HEK293 (cell line): ENCODE data around the gene KIAA1671.

Experiments used
- CTCF ChIA-PET: fragments of 350-600 bp; formaldehyde crosslinking; extraction: SDS; loops from one replicate; lab custom pipeline; 2021; ENCODE audit warnings: antibody characterized with exemption; lab: Yijun Ruan, JAX
- POLR2A ChIA-PET: fragments of 300-600 bp; formaldehyde crosslinking; extraction: SDS; loops from one replicate; lab custom pipeline; 2020; ENCODE audit warnings: antibody characterized with exemption, inconsistent platforms; lab: Yijun Ruan, JAX
- H3K27ac ChIP-seq: fragments of 200-500 bp; sonication (Bioruptor generic); 2 replicates; pipeline ENCODE4 v1.5.1; 2014; ENCODE audit warnings: low read depth, low read length, control low read depth, inconsistent platforms; ENCODE audit errors: extremely low read depth
- H3K36me3 ChIP-seq, 2 experiments: fragments of 200-500 bp in 1 of 2; sonication (Bioruptor generic) in 1 of 2; 1 replicate in 1 of 2; 2 replicates in 1 of 2; pipeline ENCODE4 v1.5.1; 2014 to 2017; ENCODE audit warnings: inconsistent platforms in 2 of 2, low read length in 2 of 2; ENCODE audit not compliant: control insufficient read depth in 2 of 2, insufficient read depth in 1 of 2
- H3K4me1 ChIP-seq: fragments of 200-500 bp; sonication (Bioruptor generic); 2 replicates; pipeline ENCODE4 v1.5.1; 2014; ENCODE audit warnings: mild to moderate bottlenecking, low read length, inconsistent platforms; ENCODE audit not compliant: control insufficient read depth, insufficient read depth
- H3K4me3 ChIP-seq: 2 replicates; pipeline ENCODE4 v1.5.1; 2011; ENCODE audit warnings: low read depth, mild to moderate bottlenecking, control low read depth, low read length, moderate library complexity
- H3K9me3 ChIP-seq: fragments of 200-500 bp; sonication (Bioruptor generic); 2 replicates; pipeline ENCODE4 v1.5.1; 2014; ENCODE audit warnings: low read depth, low read length, inconsistent platforms; ENCODE audit not compliant: control insufficient read depth, insufficient read depth
- BCL11B ChIP-seq: fragments of 450-650 bp; formaldehyde crosslinking; IDR thresholded peaks from 2 replicates; pipeline ENCODE4 v1.5.1; 2016; ENCODE audit warnings: low read depth, missing biosample characterization, missing genetic modification characterization
- GLI2 ChIP-seq: fragments of 450-650 bp; formaldehyde crosslinking; IDR thresholded peaks from 2 replicates; pipeline ENCODE4; 2017; ENCODE audit warnings: missing biosample characterization, missing genetic modification characterization, low read depth, borderline replicate concordance
- GLI4 ChIP-seq: fragments of 450-650 bp; formaldehyde crosslinking; IDR thresholded peaks from 2 replicates; pipeline ENCODE4 v1.5.1; 2016; ENCODE audit warnings: missing biosample characterization, missing genetic modification characterization
- MYNN ChIP-seq: fragments of 450-650 bp; formaldehyde crosslinking; IDR thresholded peaks from 2 replicates; pipeline ENCODE4 v1.5.1; 2016; ENCODE audit warnings: missing biosample characterization, missing genetic modification characterization, borderline replicate concordance
- OSR2 ChIP-seq: fragments of 450-650 bp; formaldehyde crosslinking; IDR thresholded peaks from 2 replicates; pipeline ENCODE4 v1.5.1; 2016; ENCODE audit warnings: missing biosample characterization, missing genetic modification characterization
- SP7 ChIP-seq: fragments of 450-650 bp; formaldehyde crosslinking; IDR thresholded peaks from 2 replicates; pipeline ENCODE4 v1.5.1; 2016; ENCODE audit warnings: missing biosample characterization, missing genetic modification characterization
- ZIC2 ChIP-seq: fragments of 450-650 bp; formaldehyde crosslinking; IDR thresholded peaks from 2 replicates; pipeline ENCODE4 v1.5.1; 2016; ENCODE audit warnings: missing biosample characterization, missing genetic modification characterization
- ZNF114 ChIP-seq: fragments of 450-650 bp; formaldehyde crosslinking; IDR thresholded peaks from 2 replicates; pipeline ENCODE4 v1.5.0; 2017; ENCODE audit warnings: missing biosample characterization, missing genetic modification characterization
- ZNF174 ChIP-seq: fragments of 450-650 bp; formaldehyde crosslinking; IDR thresholded peaks from 2 replicates; pipeline ENCODE4 v1.5.0; 2017; ENCODE audit warnings: missing biosample characterization, mild to moderate bottlenecking, missing genetic modification characterization
- ZNF211 ChIP-seq: fragments of 450-650 bp; formaldehyde crosslinking; IDR thresholded peaks from 2 replicates; pipeline ENCODE4 v1.5.1; 2016; ENCODE audit warnings: low read depth, missing biosample characterization, missing genetic modification characterization
- ZNF24 ChIP-seq: fragments of 450-650 bp; formaldehyde crosslinking; IDR thresholded peaks from 2 replicates; pipeline ENCODE4 v1.5.1; 2016; ENCODE audit warnings: missing biosample characterization, missing genetic modification characterization
- ZNF248 ChIP-seq: fragments of 450-650 bp; formaldehyde crosslinking; IDR thresholded peaks from 2 replicates; pipeline ENCODE4 v1.5.1; 2017; ENCODE audit warnings: missing biosample characterization, missing genetic modification characterization
- ZNF266 ChIP-seq: fragments of 450-650 bp; formaldehyde crosslinking; IDR thresholded peaks from 2 replicates; pipeline ENCODE4 v1.5.1; 2016; ENCODE audit warnings: missing biosample characterization, missing genetic modification characterization, low read depth
- ZNF354C ChIP-seq: fragments of 450-650 bp; formaldehyde crosslinking; IDR thresholded peaks from 2 replicates; pipeline ENCODE4 v1.5.1; 2016; ENCODE audit warnings: missing biosample characterization, missing genetic modification characterization, low read depth, borderline replicate concordance
- ZNF416 ChIP-seq: fragments of 450-650 bp; formaldehyde crosslinking; IDR thresholded peaks from 2 replicates; pipeline ENCODE4 v1.5.1; 2016; ENCODE audit warnings: missing biosample characterization, missing genetic modification characterization
- ZNF571 ChIP-seq: fragments of 450-650 bp; formaldehyde crosslinking; IDR thresholded peaks from 2 replicates; pipeline ENCODE4 v1.5.0; 2017; ENCODE audit warnings: missing biosample characterization, missing genetic modification characterization
- ZNF624 ChIP-seq: fragments of 450-650 bp; formaldehyde crosslinking; IDR thresholded peaks from 2 replicates; pipeline ENCODE4 v1.5.1; 2017; ENCODE audit warnings: missing biosample characterization, missing genetic modification characterization
- ZNF664 ChIP-seq: fragments of 450-650 bp; formaldehyde crosslinking; IDR thresholded peaks from 2 replicates; pipeline ENCODE4 v1.5.1; 2016; ENCODE audit warnings: missing biosample characterization, missing genetic modification characterization
- ZNF768 ChIP-seq: fragments of 450-650 bp; formaldehyde crosslinking; IDR thresholded peaks from 2 replicates; pipeline ENCODE4 v1.5.1; 2018; ENCODE audit warnings: missing biosample characterization, mild to moderate bottlenecking, missing genetic modification characterization
- TF ChIP-seq, protein P1 (sequence below): fragments of 450-650 bp; formaldehyde crosslinking; IDR thresholded peaks from 2 replicates; pipeline ENCODE4 v1.5.1; 2016; ENCODE audit warnings: missing biosample characterization, missing genetic modification characterization
- TF ChIP-seq, protein P2 (sequence below): fragments of 450-650 bp; formaldehyde crosslinking; optimal IDR thresholded peaks from 2 replicates; pipeline ENCODE3; 2016; ENCODE audit warnings: missing biosample characterization, mild to moderate bottlenecking, missing genetic modification characterization

KIAA1671 gene

GRCh38 chr22:25167834-25168601, 215.5 kb downstream of the KIAA1671 start:
- Histone ChIP-seq H3K4me1 (0 out of 2 replicates have a peak, but pooled peaks cover 4% of the 10 kb centered on the region), H3K27ac (no peak overlapping the region), H3K9me3 (no peaks in the 10 kb centered on the region), H3K4me3 (no peak overlapping the region), H3K36me3 (peaks cover 0 to 11% of the 10 kb centered on the region in 2 experiments; a peak in 1 of 3 replicates)
- ChIA-PET POLR2A (interaction anchor here (0.6 to 1.5 kb wide), 2 partner anchors 57 to 688 kb away, joined by 3 to 5 read pairs; no protein-coding TSS in a partner anchor), CTCF (interaction anchor here (0.6 kb wide), 1 partner anchor 365 kb away, joined by 3 read pairs; no protein-coding TSS in a partner anchor)
- TF ChIP-seq MYNN (no peak), ZNF624 (tag by site-specific recombination) (no peak), ZNF664 (tag by site-specific recombination) (peak; percentile 69; the same call in 1 of the 2 replicates), BCL11B (no peak), ZNF768 (tag by site-specific recombination) (no peak), ZNF211 (tag by site-specific recombination) (no peak), ZNF24 (no peak), ZNF174 (tag by site-specific recombination) (no peak), ZNF266 (tag by site-specific recombination) (no peak), OSR2 (tag by site-specific recombination) (no peak), GLI2 (no peak), ZNF571 (tag by site-specific recombination) (no peak), ZIC2 (peak; percentile 47), GLI4 (no peak)
- TF ChIP-seq, protein P1, sequence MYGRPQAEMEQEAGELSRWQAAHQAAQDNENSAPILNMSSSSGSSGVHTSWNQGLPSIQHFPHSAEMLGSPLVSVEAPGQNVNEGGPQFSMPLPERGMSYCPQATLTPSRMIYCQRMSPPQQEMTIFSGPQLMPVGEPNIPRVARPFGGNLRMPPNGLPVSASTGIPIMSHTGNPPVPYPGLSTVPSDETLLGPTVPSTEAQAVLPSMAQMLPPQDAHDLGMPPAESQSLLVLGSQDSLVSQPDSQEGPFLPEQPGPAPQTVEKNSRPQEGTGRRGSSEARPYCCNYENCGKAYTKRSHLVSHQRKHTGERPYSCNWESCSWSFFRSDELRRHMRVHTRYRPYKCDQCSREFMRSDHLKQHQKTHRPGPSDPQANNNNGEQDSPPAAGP (tag by site-specific recombination), result no peak

GRCh38 chr22:25169278-25170031, 216.9 kb downstream of the KIAA1671 start:
- CTCF ChIA-PET, result interaction anchor here (0.7 kb wide), 1 partner anchor 748 kb away, joined by 5 read pairs; no protein-coding TSS in a partner anchor
- 0 out of 2 replicates have a peak, but pooled peaks cover 4% of the 10 kb centered on the region for H3K4me1 ChIP-seq
- no peak overlapping the region for H3K27ac ChIP-seq

More at GRCh38 chr22:25169278-25170031, 216.9 kb downstream of the KIAA1671 start:
- Histone ChIP-seq H3K36me3 (peaks cover 0 to 22% of the 10 kb centered on the region in 2 experiments; a peak in 1 of 3 replicates), H3K9me3 (no peaks in the 10 kb centered on the region), H3K4me3 (no peak overlapping the region)
- no peak for TF ChIP-seq ZNF416 (tag by site-specific recombination)
- no peak for TF ChIP-seq ZNF354C (tag by site-specific recombination)
- TF ChIP-seq MYNN, result peak; percentile 59; the same call in 1 of the 2 replicates
- TF ChIP-seq, protein P2, sequence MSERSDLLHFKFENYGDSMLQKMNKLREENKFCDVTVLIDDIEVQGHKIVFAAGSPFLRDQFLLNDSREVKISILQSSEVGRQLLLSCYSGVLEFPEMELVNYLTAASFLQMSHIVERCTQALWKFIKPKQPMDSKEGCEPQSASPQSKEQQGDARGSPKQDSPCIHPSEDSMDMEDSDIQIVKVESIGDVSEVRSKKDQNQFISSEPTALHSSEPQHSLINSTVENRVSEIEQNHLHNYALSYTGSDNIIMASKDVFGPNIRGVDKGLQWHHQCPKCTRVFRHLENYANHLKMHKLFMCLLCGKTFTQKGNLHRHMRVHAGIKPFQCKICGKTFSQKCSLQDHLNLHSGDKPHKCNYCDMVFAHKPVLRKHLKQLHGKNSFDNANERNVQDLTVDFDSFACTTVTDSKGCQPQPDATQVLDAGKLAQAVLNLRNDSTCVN (tag by site-specific recombination), result no peak
- no peak for TF ChIP-seq ZNF114 (tag by site-specific recombination)
- no peak for TF ChIP-seq SP7
- no peak for TF ChIP-seq ZNF248 (tag by site-specific recombination)
- POLR2A ChIA-PET, result no interaction called here
